ENCODE measurements around the gene MAML3.

Gene MAML3

GRCh38 chr4:140080883-140081282, 73.1 kb downstream of the MAML3 start:
- no peak for DNase-seq

GRCh38 chr4:140078366-140078765, 75.6 kb downstream of the MAML3 start:
- DNase-seq, result no peak

- DNase-seq, result no peak
These were observed 77.7 kb downstream of the MAML3 start for GRCh38 chr4:140076307-140076706.

- no peak for DNase-seq
These were observed 82.2 kb downstream of the MAML3 start for GRCh38 chr4:140071806-140072205.

- DNase-seq, result no peak
These were observed 83.0 kb downstream of the MAML3 start for GRCh38 chr4:140070973-140071372.

- DNase-seq, result no peak
These were observed 83.6 kb downstream of the MAML3 start for GRCh38 chr4:140070366-140070765.

GRCh38 chr4:140069066-140069465, 84.9 kb downstream of the MAML3 start:
- DNase-seq, result peak in 1 of 56 donors; percentile 3

GRCh38 chr4:140068271-140068670, 85.7 kb downstream of the MAML3 start:
- no peak for DNase-seq

- DNase-seq, result no peak
These were observed 87.7 kb downstream of the MAML3 start for GRCh38 chr4:140066031-140066930.

- DNase-seq, result no peak
These were observed 88.6 kb downstream of the MAML3 start for GRCh38 chr4:140065393-140065792.

GRCh38 chr4:140061659-140062289, 92.2 kb downstream of the MAML3 start:
- DNase-seq, result peak in 1 of 56 donors; percentile 3

GRCh38 chr4:140061194-140061593, 92.8 kb downstream of the MAML3 start:
- DNase-seq, result no peak

- no peak for DNase-seq
These were observed 94.8 kb downstream of the MAML3 start for GRCh38 chr4:140059159-140059558.

GRCh38 chr4:140057701-140058100, 96.3 kb downstream of the MAML3 start:
- no peak for DNase-seq

GRCh38 chr4:140056015-140056414, 98.0 kb downstream of the MAML3 start:
- no peak for DNase-seq

GRCh38 chr4:140054861-140055260, 99.1 kb downstream of the MAML3 start:
- DNase-seq, result no peak

GRCh38 chr4:140053185-140053584, 100.8 kb downstream of the MAML3 start:
- DNase-seq, result no peak

- peak in 16 of 56 donors; percentile 4 to 65 (median 22) for DNase-seq
These were observed 101.9 kb downstream of the MAML3 start for GRCh38 chr4:140052050-140052449.

- DNase-seq, result peak in 4 of 56 donors; percentile 6 to 11 (median 9)
These were observed 103.9 kb downstream of the MAML3 start for GRCh38 chr4:140049849-140050637.

GRCh38 chr4:140049024-140049848, 104.7 kb downstream of the MAML3 start:
- DNase-seq, result peak in 37 of 56 donors; percentile 5 to 71 (median 29)
